Spinal cord (tissue), 10 donors: ENCODE results near the gene TMTC4. TPM values are rescaled to one million over a fixed set of nuclear protein-coding genes. Genes with fewer than 3 reads are reported as not detected.
"Not testable (repeated sequence)": the region's sequence is repeated elsewhere in the genome, so short reads cannot be mapped to it uniquely, and the experiment has no call there.

Experiments
- DNase-seq, 6 donors: peaks; one replicate each; pipeline versions ENCODE4 v3.0.0 to v3.0.0-alpha.2; 2013 to 2015; ENCODE audit warnings: low spot score in 6 of 6, low read depth in 4 of 6
- H3K27ac ChIP-seq: one replicate; pipeline ENCODE4 v1.5.1; 2013; ENCODE audit warnings: low read depth, low read length, control low read depth
- H3K27me3 ChIP-seq: one replicate; pipeline ENCODE4 v1.6.1; 2013; ENCODE audit warnings: low read length; ENCODE audit not compliant: control insufficient read depth, insufficient read depth
- H3K36me3 ChIP-seq: one replicate; pipeline ENCODE4 v1.6.1; 2013; ENCODE audit warnings: low read length; ENCODE audit not compliant: control insufficient read depth, insufficient read depth
- H3K4me1 ChIP-seq: one replicate; pipeline ENCODE4 v1.6.1; 2013; ENCODE audit warnings: low read length; ENCODE audit not compliant: control insufficient read depth, insufficient read depth
- H3K4me3 ChIP-seq: one replicate; pipeline ENCODE4 v1.5.1; 2013; ENCODE audit warnings: low read depth, low read length, control low read depth
- H3K9me3 ChIP-seq: one replicate; pipeline ENCODE4 v1.6.1; 2013; ENCODE audit warnings: low read length; ENCODE audit not compliant: control insufficient read depth, insufficient read depth
- WGBS: methylation state at CpG from one replicate; pipeline ENCODE4 v1.1.5; 2013; ENCODE audit warnings: missing lambda C conversion rate; ENCODE audit not compliant: insufficient coverage; 5-methylcytosine and 5-hydroxymethylcytosine counted together
- polyA plus RNA-seq, 2 donors: library from polyadenylated mRNA; unstranded; fragments of 120-200 nt; gene quantifications; one replicate each; pipeline ENCODE4 v1.2.1, GENCODE V29; 2013; ENCODE audit not compliant: insufficient read length in 2 of 2
- total RNA-seq, 2 donors: library from RNA; depleted of rRNA in 1 of 2; stranded (reverse); fragments of 120-200 nt in 1 of 2; fragments of >200 nt in 1 of 2; gene quantifications; one replicate each; pipeline versions ENCODE4 v1.2.3 to v1.2.4, GENCODE V29; 2013 to 2014
- donor health status: healthy.

Gene TMTC4
- total and polyA plus RNA-seq, 4 donors: 64.9 to 101 (median 72.2) TPM

DNA sequence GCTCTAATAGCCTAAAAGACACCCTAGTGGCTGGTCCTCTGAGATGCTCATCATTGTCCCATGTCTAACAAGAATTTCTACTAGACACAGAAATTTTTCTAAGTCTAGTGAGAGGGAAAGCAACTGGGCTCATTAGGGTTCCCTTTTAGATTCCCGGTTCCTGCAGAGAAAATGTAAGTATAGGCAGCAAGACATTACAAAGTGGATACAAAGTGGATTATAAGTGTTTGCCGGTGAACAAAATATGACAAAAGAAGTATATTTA, 20.8 kb upstream of the TMTC4 start:
- Histone ChIP-seq H3K4me3 (no peak overlapping the region), H3K9me3 (peaks cover 4% of the 10 kb centered on the region), H3K36me3 (no peaks in the 10 kb centered on the region), H3K4me1 (peaks cover 4% of the 10 kb centered on the region), H3K27ac (no peak overlapping the region), H3K27me3 (no peaks in the 10 kb centered on the region)
- peak in 1 of 6 donors; percentile 62 for DNase-seq
- WGBS: no CpG with 5 or more reads among the region's 2 CpGs

GRCh38 chr13:100694722-100695508, 20.3 kb upstream of the TMTC4 start:
- H3K9me3 ChIP-seq: peaks cover 7% of the 10 kb centered on the region
- H3K27ac ChIP-seq: no peak overlapping the region
- no peaks in the 10 kb centered on the region for H3K27me3 ChIP-seq
- no peak overlapping the region for H3K4me3 ChIP-seq
- peak in 1 of 6 donors; percentile 30 for DNase-seq
- no peaks in the 10 kb centered on the region for H3K36me3 ChIP-seq
- WGBS: 57% methylated on average over 6 of the region's 12 CpGs
- peaks cover 4% of the 10 kb centered on the region for H3K4me1 ChIP-seq

DNA sequence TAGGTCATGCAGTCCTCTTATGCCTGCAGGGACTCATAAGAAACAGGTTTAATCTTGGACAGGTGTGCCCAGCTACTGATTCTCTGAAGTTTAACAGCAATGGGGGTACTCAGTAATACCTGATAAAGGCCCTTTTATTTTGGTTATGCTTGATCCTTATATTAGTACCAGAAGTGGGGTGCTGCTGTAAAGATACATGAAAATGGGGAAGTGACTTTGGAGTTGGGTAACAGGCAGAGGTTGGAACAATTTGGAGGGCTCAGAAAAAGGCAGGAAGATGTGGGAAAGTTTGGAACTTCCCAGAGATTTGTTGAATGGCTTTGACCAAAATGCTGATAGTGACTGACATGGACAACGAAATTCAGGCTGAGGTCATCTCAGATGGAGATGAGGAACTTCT, 14.6 kb upstream of the TMTC4 start:
- H3K27ac ChIP-seq: no peak overlapping the region
- H3K9me3 ChIP-seq: peaks cover 11% of the 10 kb centered on the region
- WGBS: 73% methylated on average over 1 of the region's 1 CpG

DNA sequence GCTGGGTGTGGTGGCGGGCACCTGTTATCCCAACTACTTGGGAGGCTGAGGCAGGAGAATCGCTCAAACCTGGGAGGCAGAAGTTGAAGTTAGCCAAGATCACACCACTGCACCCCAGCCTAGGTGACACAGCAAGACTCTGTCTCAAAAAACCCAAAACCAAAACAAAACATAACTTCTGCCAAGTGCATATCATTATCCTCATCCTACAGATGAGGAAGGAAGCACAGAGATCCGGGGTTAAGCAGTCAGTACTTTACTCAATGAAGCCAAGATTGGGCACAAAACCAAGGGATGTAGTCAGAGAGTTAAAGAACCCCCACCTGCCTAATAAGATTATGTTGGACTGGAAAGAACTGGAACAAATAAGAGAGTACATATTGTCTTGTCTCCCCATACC, 5.5 kb upstream of the TMTC4 start:
- DNase-seq: no peak
- Histone ChIP-seq H3K27ac (no peak overlapping the region), H3K4me1 (peaks cover 7% of the 10 kb centered on the region), H3K4me3 (no peak overlapping the region), H3K27me3 (peaks cover 7% of the 10 kb centered on the region), H3K36me3 (no peaks in the 10 kb centered on the region), H3K9me3 (no peaks in the 10 kb centered on the region)
- 83% methylated on average over 1 of the region's 3 CpGs for WGBS

More for the DNA sequence above, 14.6 kb upstream of the TMTC4 start:
- H3K36me3 ChIP-seq: no peaks in the 10 kb centered on the region
- DNase-seq: no peak
- no peak overlapping the region for H3K4me3 ChIP-seq
- H3K27me3 ChIP-seq: no peaks in the 10 kb centered on the region
- no peaks in the 10 kb centered on the region for H3K4me1 ChIP-seq

- WGBS: no CpG with 5 or more reads among the region's 5 CpGs
- DNase-seq, H3K4me3 ChIP-seq, H3K9me3 ChIP-seq, H3K27me3 ChIP-seq, H3K27ac ChIP-seq, H3K36me3 ChIP-seq: not testable (repeated sequence)
- peaks cover 24% of the 10 kb centered on the region for H3K4me1 ChIP-seq
These were observed 2.5 kb upstream of the TMTC4 start for GRCh38 chr13:100677128-100677527.

- H3K36me3 ChIP-seq: no peaks in the 10 kb centered on the region
- H3K27ac ChIP-seq: peak overlapping the region; percentile 83
- no peak for DNase-seq
- H3K9me3 ChIP-seq: no peaks in the 10 kb centered on the region
- H3K4me1 ChIP-seq: peaks cover 29% of the 10 kb centered on the region
- peak overlapping the region; percentile 76 for H3K4me3 ChIP-seq
- H3K27me3 ChIP-seq: peaks cover 7% of the 10 kb centered on the region
- 21% methylated on average over 15 of the region's 15 CpGs for WGBS
These were observed 1.1 kb upstream of the TMTC4 start for GRCh38 chr13:100675661-100676129.

DNA sequence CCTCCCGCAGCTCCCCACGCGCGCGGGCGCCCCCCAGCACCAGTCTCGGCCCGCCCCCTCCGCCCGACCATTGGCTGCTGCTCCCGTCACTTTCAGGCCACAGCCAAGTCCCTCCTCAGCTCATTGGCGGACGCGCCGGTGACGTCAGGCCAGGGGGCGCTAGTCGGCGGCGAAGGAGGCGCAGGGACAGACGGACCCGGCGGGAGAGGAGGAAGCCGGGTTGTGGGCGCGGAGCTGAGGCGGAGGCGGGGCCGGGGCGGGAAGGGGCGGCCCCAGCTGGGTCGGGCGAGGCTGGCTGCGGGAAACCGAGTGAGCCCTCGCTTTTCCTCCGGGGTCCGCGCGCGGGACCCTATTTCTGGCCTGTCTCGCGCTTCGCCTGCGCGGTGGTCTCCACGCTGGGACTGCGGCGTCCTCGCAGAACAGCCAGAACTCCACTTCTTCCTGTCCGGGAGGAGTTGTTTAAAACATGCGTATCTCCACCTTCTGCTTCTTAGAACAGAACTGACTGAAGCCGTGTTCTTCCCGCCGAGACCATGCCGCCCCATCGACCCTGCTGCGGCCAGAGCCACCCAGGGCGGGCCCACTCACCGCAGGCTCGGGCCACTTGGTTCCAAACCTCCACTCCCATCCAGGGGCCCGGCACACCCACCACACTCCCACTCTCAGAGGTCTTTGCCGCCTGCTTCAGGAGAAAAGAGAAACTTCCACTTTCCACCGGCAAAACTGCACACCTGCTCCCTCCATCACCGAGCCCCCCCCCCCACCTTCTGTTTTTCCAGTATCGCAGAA, 471 bp upstream of the TMTC4 start:
- peak; percentile 87 to 99 (median 97) for DNase-seq
- Histone ChIP-seq H3K4me3 (peak overlapping the region; percentile 76), H3K9me3 (no peaks in the 10 kb centered on the region), H3K4me1 (peaks cover 35% of the 10 kb centered on the region), H3K27me3 (peaks cover 7% of the 10 kb centered on the region), H3K27ac (peak overlapping the region; percentile 83), H3K36me3 (no peaks in the 10 kb centered on the region)
- under 1% methylated on average over 61 of the region's 67 CpGs for WGBS

- under 1% methylated on average over 82 of the region's 86 CpGs for WGBS
- Histone ChIP-seq H3K27ac (peak overlapping the region; percentile 61), H3K36me3 (no peaks in the 10 kb centered on the region), H3K4me1 (peaks cover 35% of the 10 kb centered on the region), H3K27me3 (peaks cover 7% of the 10 kb centered on the region), H3K4me3 (peak overlapping the region; percentile 76), H3K9me3 (no peaks in the 10 kb centered on the region)
- peak in 3 of 6 donors; percentile 38 to 85 (median 81) for DNase-seq
These were observed 653 bp downstream of the TMTC4 start for GRCh38 chr13:100673713-100674571.

DNA sequence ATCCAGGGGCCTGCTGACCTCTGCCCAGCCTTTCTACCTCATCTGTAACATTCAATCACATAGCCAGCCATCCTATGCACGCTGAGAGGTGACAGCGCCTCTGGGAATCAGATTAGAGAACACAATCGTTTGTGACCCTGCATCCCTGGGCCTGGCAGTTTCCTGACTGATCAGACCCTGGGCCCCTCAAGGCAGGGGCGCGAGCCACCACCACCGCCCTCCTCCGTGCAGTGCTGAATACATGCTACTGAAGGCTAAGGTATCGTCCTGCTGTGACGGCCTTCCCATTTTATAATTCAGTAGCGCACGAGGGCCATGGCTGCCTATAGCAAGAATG, 1.3 kb downstream of the TMTC4 start:
- H3K4me3 ChIP-seq: peak overlapping the region; percentile 52
- 13% methylated on average over 8 of the region's 11 CpGs for WGBS
- peak overlapping the region; percentile 61 for H3K27ac ChIP-seq
- peaks cover 35% of the 10 kb centered on the region for H3K4me1 ChIP-seq
- no peaks in the 10 kb centered on the region for H3K9me3 ChIP-seq
- DNase-seq: no peak
- H3K36me3 ChIP-seq: peaks cover under 1% of the 10 kb centered on the region
- H3K27me3 ChIP-seq: peaks cover 7% of the 10 kb centered on the region
